MM.1S (cell line): ENCODE results near the gene ADCY3.
"Not testable (repeated sequence)": the region's sequence is repeated elsewhere in the genome, so short reads cannot be mapped to it uniquely, and the experiment has no call there.

Experiments used
- DNase-seq: peaks from one replicate; pipeline ENCODE4 v3.0.0-alpha.2; 2015
- H2AFZ ChIP-seq: fragments of 300-600 bp; sonication (generic); 2 replicates; pipeline ENCODE4 v1.6.0; 2016; ENCODE audit warnings: antibody characterized with exemption, low read length
- H3F3A ChIP-seq: fragments of 300-600 bp; sonication (generic); 2 replicates; pipeline ENCODE4 v1.6.1; 2016; ENCODE audit warnings: mild to moderate bottlenecking, antibody characterized with exemption, low read length, moderate library complexity, mixed read lengths; ENCODE audit not compliant: insufficient read depth
- H3K27ac ChIP-seq: fragments of 300-600 bp; sonication (generic); 2 replicates; pipeline ENCODE4 v1.5.1; 2016; ENCODE audit warnings: mild to moderate bottlenecking, low read length
- H3K27me3 ChIP-seq: fragments of 300-600 bp; sonication (generic); replicated peaks from 2 replicates; pipeline ENCODE4 v1.6.0; 2016; ENCODE audit warnings: low read length; ENCODE audit not compliant: insufficient read depth
- H3K36me3 ChIP-seq: fragments of 300-600 bp; sonication (generic); replicated peaks from 2 replicates; pipeline ENCODE4 v1.6.1; 2016; ENCODE audit warnings: mild to moderate bottlenecking, low read length, mixed read lengths; ENCODE audit not compliant: insufficient read depth
- H3K4me1 ChIP-seq: fragments of 300-600 bp; sonication (generic); 2 replicates; pipeline ENCODE4 v1.6.1; 2016; ENCODE audit warnings: low read length, mixed read lengths
- H3K4me2 ChIP-seq: fragments of 300-600 bp; sonication (generic); 2 replicates; pipeline ENCODE4 v1.6.0; 2016; ENCODE audit warnings: low read depth, low read length
- H3K4me3 ChIP-seq: fragments of 300-600 bp; sonication (generic); 2 replicates; pipeline ENCODE4 v1.5.1; 2016; ENCODE audit warnings: low read length, mixed read lengths
- H3K79me2 ChIP-seq: fragments of 300-600 bp; sonication (generic); 2 replicates; pipeline ENCODE4 v1.6.1; 2016; ENCODE audit warnings: mixed run types, low read length, mixed read lengths
- H3K9ac ChIP-seq: fragments of 300-600 bp; sonication (generic); 2 replicates; pipeline ENCODE4 v1.6.1; 2016; ENCODE audit warnings: low read length, mixed read lengths
- H3K9me2 ChIP-seq: fragments of 300-600 bp; sonication (generic); replicated peaks from 2 replicates; pipeline ENCODE4 v1.6.1; 2016; ENCODE audit warnings: mild to moderate bottlenecking, low read length, mixed read lengths; ENCODE audit not compliant: insufficient read depth
- H3K9me3 ChIP-seq: fragments of 300-600 bp; sonication (generic); replicated peaks from 2 replicates; pipeline ENCODE4 v1.6.1; 2016; ENCODE audit warnings: mild to moderate bottlenecking, low read length, mixed read lengths; ENCODE audit not compliant: insufficient read depth
- H4K20me1 ChIP-seq: fragments of 300-600 bp; sonication (generic); 2 replicates; pipeline ENCODE4 v1.6.1; 2016; ENCODE audit warnings: mild to moderate bottlenecking, low read length, moderate library complexity, mixed read lengths; ENCODE audit not compliant: insufficient read depth
- EZH2 ChIP-seq: fragments of 300-600 bp; sonication (generic); optimal IDR thresholded peaks from 2 replicates; pipeline ENCODE3; 2017; ENCODE audit warnings: low read depth, mild to moderate bottlenecking, antibody characterized with exemption, low read length, mixed read lengths
- EZH2phosphoT487 ChIP-seq: fragments of 300-600 bp; sonication (generic); IDR thresholded peaks from 2 replicates; pipeline ENCODE4 v1.6.1; 2018; ENCODE audit warnings: antibody characterized with exemption, low read length
- TF ChIP-seq, protein P1 (sequence below): fragments of 300-600 bp; sonication (generic); IDR thresholded peaks from 2 replicates; pipeline ENCODE4 v1.5.1; 2016; ENCODE audit warnings: antibody characterized with exemption, low read length, mixed read lengths

ADCY3 gene

DNA sequence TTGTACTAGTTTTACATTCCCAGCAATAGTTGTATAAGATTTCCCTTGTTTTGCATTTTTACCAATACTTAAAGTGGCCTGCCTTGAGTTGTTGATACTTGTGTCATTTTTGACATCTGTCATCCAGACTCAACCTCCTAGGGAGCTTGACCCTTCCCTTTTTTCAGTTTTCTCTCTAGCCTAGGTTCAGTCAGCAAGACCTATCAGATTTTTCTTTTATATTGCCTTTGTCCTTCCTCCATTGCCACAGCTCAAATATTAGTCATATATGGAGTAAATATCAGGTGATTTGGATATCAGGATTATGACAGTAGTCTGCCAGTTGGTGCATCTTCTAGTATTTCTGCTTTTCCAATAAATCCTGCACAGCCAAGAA, 113.4 kb downstream of the ADCY3 start:
- no peak overlapping the region for H2AFZ ChIP-seq
- peaks cover 55% of the 10 kb centered on the region for H3K79me2 ChIP-seq
- no peak overlapping the region for H3K9ac ChIP-seq
- no peaks in the 10 kb centered on the region for H3K36me3 ChIP-seq
- no peak for DNase-seq
- no peaks in the 10 kb centered on the region for H3K9me3 ChIP-seq
- TF ChIP-seq EZH2 (no peak), EZH2phosphoT487 (no peak)
- TF ChIP-seq, protein P1, sequence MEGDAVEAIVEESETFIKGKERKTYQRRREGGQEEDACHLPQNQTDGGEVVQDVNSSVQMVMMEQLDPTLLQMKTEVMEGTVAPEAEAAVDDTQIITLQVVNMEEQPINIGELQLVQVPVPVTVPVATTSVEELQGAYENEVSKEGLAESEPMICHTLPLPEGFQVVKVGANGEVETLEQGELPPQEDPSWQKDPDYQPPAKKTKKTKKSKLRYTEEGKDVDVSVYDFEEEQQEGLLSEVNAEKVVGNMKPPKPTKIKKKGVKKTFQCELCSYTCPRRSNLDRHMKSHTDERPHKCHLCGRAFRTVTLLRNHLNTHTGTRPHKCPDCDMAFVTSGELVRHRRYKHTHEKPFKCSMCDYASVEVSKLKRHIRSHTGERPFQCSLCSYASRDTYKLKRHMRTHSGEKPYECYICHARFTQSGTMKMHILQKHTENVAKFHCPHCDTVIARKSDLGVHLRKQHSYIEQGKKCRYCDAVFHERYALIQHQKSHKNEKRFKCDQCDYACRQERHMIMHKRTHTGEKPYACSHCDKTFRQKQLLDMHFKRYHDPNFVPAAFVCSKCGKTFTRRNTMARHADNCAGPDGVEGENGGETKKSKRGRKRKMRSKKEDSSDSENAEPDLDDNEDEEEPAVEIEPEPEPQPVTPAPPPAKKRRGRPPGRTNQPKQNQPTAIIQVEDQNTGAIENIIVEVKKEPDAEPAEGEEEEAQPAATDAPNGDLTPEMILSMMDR: no peak
- no peaks in the 10 kb centered on the region for H4K20me1 ChIP-seq
- H3K9me2 ChIP-seq: no peaks in the 10 kb centered on the region
- H3K4me1 ChIP-seq: no peaks in the 10 kb centered on the region
- H3K4me3 ChIP-seq: no peak overlapping the region
- H3K27me3 ChIP-seq: no peaks in the 10 kb centered on the region
- H3K4me2 ChIP-seq: no peak overlapping the region
- peaks cover 6% of the 10 kb centered on the region; the same call in 1 of the 2 replicates for H3F3A ChIP-seq
- H3K27ac ChIP-seq: no peak overlapping the region

DNA sequence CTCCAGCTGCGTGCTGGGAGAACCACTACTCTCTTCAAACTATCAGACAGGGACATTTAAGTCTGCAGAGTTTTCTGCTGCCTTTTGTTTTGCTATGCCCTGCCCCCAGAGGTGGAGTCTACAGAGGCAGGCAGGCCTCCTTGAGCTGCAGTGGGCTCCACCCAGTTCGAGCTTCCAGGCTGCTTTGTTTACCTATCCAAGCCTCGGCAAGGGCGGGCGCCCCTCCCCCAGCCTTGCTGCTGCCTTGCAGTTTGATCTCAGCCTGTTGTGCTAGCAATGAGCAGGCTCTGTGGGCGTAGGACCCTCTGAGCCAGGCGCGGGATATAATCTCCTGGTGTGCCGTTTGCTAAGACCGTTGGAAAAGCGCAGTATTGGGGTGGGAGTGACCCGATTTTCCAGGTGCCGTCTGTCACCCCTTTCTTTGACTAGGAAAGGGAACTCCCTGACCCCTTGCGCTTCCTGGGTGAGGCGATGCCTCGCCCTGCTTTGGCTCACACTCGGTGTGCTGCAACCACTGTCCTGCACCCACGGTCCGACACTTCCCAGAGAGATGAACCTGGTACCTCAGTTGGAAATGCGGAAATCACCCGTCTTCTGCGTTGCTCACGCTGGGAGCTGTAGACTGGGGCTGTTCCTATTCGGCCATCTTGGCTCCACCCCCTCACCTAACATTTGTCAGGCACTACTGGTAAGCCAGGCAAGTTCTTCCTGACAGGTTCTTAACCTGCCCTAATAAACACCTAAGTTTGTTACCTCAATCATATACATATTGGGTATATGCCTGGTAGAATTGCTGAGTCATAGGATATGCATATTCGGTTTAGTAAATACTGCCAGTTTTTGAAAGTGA, 114.0 kb downstream of the ADCY3 start:
- H3K27ac ChIP-seq, H3K4me3 ChIP-seq, H4K20me1 ChIP-seq, H3K4me2 ChIP-seq, H2AFZ ChIP-seq, DNase-seq, H3K36me3 ChIP-seq, H3K9ac ChIP-seq, H3F3A ChIP-seq, H3K4me1 ChIP-seq, H3K9me2 ChIP-seq, H3K9me3 ChIP-seq, H3K27me3 ChIP-seq: not testable (repeated sequence)
- peaks cover 55% of the 10 kb centered on the region for H3K79me2 ChIP-seq

DNA sequence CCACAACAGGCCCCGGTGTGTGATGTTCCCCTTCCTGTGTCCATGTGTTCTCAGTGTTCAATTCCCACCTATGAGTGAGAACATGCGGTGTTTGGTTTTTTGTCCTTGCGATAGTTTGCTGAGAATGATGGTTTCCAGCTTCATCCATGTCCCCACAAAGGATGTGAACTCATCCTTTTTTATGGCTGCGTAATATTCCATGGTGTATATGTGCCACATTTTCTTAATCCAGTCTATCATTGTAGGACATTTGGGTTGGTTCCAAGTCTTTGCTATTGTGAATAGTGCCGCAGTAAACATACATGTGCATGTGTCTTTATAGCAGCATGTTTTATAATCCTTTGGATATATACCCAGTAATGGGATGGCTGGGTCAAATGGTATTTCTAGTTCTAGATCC, 119.5 kb downstream of the ADCY3 start:
- H3K79me2 ChIP-seq: peaks cover 46% of the 10 kb centered on the region
- not testable (repeated sequence) for H3K4me2 ChIP-seq, H4K20me1 ChIP-seq

DNA sequence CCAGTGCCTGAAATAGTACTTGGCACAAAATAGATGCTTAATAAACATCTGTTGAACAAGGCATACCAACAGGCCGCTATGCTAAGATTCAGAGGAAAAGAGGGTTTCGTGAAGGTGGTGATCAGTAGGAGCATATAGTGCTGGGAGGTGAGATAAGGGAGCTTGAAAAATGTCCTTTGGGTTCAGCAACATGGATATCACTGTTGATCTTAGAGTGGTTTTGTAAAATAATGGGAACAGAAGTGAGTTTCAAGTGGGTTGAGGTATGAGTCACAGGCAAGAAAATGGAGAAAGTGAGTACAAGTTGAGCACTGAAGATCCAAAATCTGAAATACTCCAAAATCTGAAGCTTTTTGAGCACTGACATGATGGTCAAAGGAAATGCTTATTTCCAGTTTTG, 122.4 kb downstream of the ADCY3 start:
- Histone ChIP-seq H3K9ac (no peak overlapping the region), H3K79me2 (peaks cover 68% of the 10 kb centered on the region), H3K4me3 (no peak overlapping the region), H3K27me3 (no peaks in the 10 kb centered on the region), H3K9me3 (no peaks in the 10 kb centered on the region), H3F3A (peaks cover 2% of the 10 kb centered on the region; the same call in 1 of the 2 replicates), H3K9me2 (no peaks in the 10 kb centered on the region), H3K27ac (no peak overlapping the region), H4K20me1 (no peaks in the 10 kb centered on the region), H2AFZ (no peak overlapping the region), H3K4me1 (no peaks in the 10 kb centered on the region), H3K4me2 (no peak overlapping the region), H3K36me3 (no peaks in the 10 kb centered on the region)
- TF ChIP-seq EZH2phosphoT487 (no peak), EZH2 (no peak)
- TF ChIP-seq, protein P1: no peak
- no peak for DNase-seq

More for the DNA sequence above, 119.5 kb downstream of the ADCY3 start:
- H3F3A ChIP-seq, H3K27ac ChIP-seq, H3K36me3 ChIP-seq, H3K27me3 ChIP-seq, DNase-seq, H3K9ac ChIP-seq, H3K4me1 ChIP-seq, H3K9me3 ChIP-seq, H2AFZ ChIP-seq, H3K9me2 ChIP-seq, H3K4me3 ChIP-seq: not testable (repeated sequence)
